HepG2 (cell line): ENCODE results near the gene SLC7A10. TPM values are rescaled to one million over a fixed set of nuclear protein-coding genes. Genes with fewer than 3 reads are reported as not detected.

Experiments
- CBFB ChIP-seq: sonication (generic); formaldehyde crosslinking; IDR thresholded peaks from 2 replicates; pipeline ENCODE4 v1.4.0; 2020; ENCODE audit warnings: missing genetic modification reagents
- FOXA1 ChIP-seq, 2 experiments: fragments of 450-650 bp in 1 of 2; sonication (generic) in 1 of 2; formaldehyde crosslinking in 1 of 2; IDR thresholded peaks; 2 replicates each; pipeline versions ENCODE4 v1.4.0 to v1.6.1; 2016 to 2020; ENCODE audit warnings: missing genetic modification reagents in 1 of 2
- NFE2L2 ChIP-seq: fragments of 150-350 bp; IDR thresholded peaks from 2 replicates; pipeline ENCODE4 v1.6.1; 2014; ENCODE audit warnings: low read length
- SMC3 ChIP-seq: IDR thresholded peaks from 2 replicates; pipeline ENCODE4 v1.6.1; 2011; ENCODE audit warnings: low read length, improper control_type of control experiment
- STAG1 ChIP-seq: sonication (generic); formaldehyde crosslinking; IDR thresholded peaks from 2 replicates; pipeline ENCODE4 v1.4.0; 2020; ENCODE audit warnings: missing genetic modification reagents
- ZNF263 ChIP-seq: sonication (generic); formaldehyde crosslinking; IDR thresholded peaks from 2 replicates; pipeline ENCODE4 v1.4.0; 2020; ENCODE audit warnings: missing genetic modification reagents
- ZNF383 ChIP-seq: sonication (generic); formaldehyde crosslinking; IDR thresholded peaks from 2 replicates; pipeline ENCODE4 v1.4.0; 2020; ENCODE audit warnings: missing genetic modification reagents, mild to moderate bottlenecking, borderline replicate concordance
- polyA plus RNA-seq, 8 experiments: library from polyadenylated mRNA; depleted of rRNA in 3 of 8; stranded (reverse) in 7 of 8; unstranded in 1 of 8; fragments of >200 nt; fragmentation: Illumina TruSeq in 4 of 8; extraction: Trizol in 4 of 8; gene quantifications; 2 replicates each; pipeline versions ENCODE4 v1.2.1 to v1.2.3, GENCODE V29; 2011 to 2016; ENCODE audit warnings: low read depth in 4 of 8, missing spikeins in 1 of 8, mixed read lengths in 1 of 8; ENCODE audit not compliant: insufficient read depth in 1 of 8
- total RNA-seq, 5 experiments: library from RNA; depleted of rRNA; stranded (reverse); fragments of >200 nt; fragmentation: Illumina TruSeq; extraction: Trizol; gene quantifications; 2 replicates each; pipeline ENCODE4 v1.2.3, GENCODE V29; 2016; ENCODE audit warnings: low read depth in 1 of 5
- TF ChIP-seq, protein P1 (sequence below): sonication (generic); formaldehyde crosslinking; IDR thresholded peaks from 2 replicates; pipeline ENCODE4 v1.5.0; 2020; ENCODE audit warnings: mild to moderate bottlenecking, missing genetic modification reagents, moderate library complexity
- TF ChIP-seq, protein P2 (sequence below): sonication (generic); formaldehyde crosslinking; IDR thresholded peaks from 2 replicates; pipeline ENCODE4 v1.5.1; 2020; ENCODE audit warnings: mild to moderate bottlenecking, missing genetic modification reagents, moderate library complexity
- TF ChIP-seq, protein P3 (sequence below): sonication (generic); formaldehyde crosslinking; IDR thresholded peaks from 2 replicates; pipeline ENCODE4 v1.4.0; 2020; ENCODE audit warnings: missing genetic modification reagents
- TF ChIP-seq, protein P4 (sequence below), 2 experiments: sonication (generic) in 1 of 2; formaldehyde crosslinking in 1 of 2; IDR thresholded peaks; 2 replicates each; pipeline versions ENCODE4 v1.4.0 to v1.6.1; 2016 to 2020; ENCODE audit warnings: borderline replicate concordance in 1 of 2, low read depth in 1 of 2, mild to moderate bottlenecking in 1 of 2, missing genetic modification reagents in 1 of 2
- TF ChIP-seq, protein P5 (sequence below): sonication (generic); formaldehyde crosslinking; IDR thresholded peaks from 2 replicates; pipeline ENCODE4 v1.9.0; 2021; ENCODE audit warnings: missing genetic modification reagents, borderline replicate concordance

SLC7A10 gene
- total and polyA plus RNA-seq, 2 of the 13 experiments (the other 11 are each of a cell fraction or from before 2014, with no cell fraction given), result 1.1 to 2.2 TPM

DNA sequence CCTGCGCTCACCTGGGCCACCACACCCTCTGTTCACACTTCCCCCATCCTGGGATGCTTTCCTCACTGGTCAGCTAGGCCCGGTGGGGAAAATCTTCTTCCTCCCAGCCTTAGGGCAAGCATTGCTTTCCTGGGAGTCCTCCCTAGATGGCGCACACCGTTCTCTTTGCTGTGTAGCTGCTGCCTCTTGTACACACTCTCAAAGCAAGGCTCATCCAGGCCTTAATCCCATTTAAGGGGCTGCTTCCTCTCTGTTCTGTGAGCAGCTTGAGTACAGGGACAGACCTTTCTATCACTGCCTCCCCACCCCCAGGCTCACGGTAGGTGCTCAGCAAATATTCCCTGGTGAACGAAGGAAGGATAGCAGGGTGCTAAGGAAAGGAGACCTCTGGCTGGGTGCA lies 11.1 kb downstream of the SLC7A10 start (continued):
- TF ChIP-seq, protein P1, sequence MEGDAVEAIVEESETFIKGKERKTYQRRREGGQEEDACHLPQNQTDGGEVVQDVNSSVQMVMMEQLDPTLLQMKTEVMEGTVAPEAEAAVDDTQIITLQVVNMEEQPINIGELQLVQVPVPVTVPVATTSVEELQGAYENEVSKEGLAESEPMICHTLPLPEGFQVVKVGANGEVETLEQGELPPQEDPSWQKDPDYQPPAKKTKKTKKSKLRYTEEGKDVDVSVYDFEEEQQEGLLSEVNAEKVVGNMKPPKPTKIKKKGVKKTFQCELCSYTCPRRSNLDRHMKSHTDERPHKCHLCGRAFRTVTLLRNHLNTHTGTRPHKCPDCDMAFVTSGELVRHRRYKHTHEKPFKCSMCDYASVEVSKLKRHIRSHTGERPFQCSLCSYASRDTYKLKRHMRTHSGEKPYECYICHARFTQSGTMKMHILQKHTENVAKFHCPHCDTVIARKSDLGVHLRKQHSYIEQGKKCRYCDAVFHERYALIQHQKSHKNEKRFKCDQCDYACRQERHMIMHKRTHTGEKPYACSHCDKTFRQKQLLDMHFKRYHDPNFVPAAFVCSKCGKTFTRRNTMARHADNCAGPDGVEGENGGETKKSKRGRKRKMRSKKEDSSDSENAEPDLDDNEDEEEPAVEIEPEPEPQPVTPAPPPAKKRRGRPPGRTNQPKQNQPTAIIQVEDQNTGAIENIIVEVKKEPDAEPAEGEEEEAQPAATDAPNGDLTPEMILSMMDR (CRISPR knock-in tag), result peak; percentile 73
- TF ChIP-seq FOXA1 (IDR thresholded peaks at IDR 0.05), result no peak
- TF ChIP-seq FOXA1 (CRISPR knock-in tag; IDR thresholded peaks at IDR 0.05), result peak; percentile 36; the same call in 1 of the 2 replicates
- TF ChIP-seq, protein P2, sequence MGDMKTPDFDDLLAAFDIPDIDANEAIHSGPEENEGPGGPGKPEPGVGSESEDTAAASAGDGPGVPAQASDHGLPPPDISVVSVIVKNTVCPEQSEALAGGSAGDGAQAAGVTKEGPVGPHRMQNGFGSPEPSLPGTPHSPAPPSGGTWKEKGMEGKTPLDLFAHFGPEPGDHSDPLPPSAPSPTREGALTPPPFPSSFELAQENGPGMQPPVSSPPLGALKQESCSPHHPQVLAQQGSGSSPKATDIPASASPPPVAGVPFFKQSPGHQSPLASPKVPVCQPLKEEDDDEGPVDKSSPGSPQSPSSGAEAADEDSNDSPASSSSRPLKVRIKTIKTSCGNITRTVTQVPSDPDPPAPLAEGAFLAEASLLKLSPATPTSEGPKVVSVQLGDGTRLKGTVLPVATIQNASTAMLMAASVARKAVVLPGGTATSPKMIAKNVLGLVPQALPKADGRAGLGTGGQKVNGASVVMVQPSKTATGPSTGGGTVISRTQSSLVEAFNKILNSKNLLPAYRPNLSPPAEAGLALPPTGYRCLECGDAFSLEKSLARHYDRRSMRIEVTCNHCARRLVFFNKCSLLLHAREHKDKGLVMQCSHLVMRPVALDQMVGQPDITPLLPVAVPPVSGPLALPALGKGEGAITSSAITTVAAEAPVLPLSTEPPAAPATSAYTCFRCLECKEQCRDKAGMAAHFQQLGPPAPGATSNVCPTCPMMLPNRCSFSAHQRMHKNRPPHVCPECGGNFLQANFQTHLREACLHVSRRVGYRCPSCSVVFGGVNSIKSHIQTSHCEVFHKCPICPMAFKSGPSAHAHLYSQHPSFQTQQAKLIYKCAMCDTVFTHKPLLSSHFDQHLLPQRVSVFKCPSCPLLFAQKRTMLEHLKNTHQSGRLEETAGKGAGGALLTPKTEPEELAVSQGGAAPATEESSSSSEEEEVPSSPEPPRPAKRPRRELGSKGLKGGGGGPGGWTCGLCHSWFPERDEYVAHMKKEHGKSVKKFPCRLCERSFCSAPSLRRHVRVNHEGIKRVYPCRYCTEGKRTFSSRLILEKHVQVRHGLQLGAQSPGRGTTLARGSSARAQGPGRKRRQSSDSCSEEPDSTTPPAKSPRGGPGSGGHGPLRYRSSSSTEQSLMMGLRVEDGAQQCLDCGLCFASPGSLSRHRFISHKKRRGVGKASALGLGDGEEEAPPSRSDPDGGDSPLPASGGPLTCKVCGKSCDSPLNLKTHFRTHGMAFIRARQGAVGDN (CRISPR knock-in tag), result 0 out of 2 replicates have a peak, but pooled peaks have one; percentile 12
- no peak for TF ChIP-seq CBFB (CRISPR knock-in tag)
- peak; percentile 63 for TF ChIP-seq STAG1 (CRISPR knock-in tag)
- TF ChIP-seq, protein P3, sequence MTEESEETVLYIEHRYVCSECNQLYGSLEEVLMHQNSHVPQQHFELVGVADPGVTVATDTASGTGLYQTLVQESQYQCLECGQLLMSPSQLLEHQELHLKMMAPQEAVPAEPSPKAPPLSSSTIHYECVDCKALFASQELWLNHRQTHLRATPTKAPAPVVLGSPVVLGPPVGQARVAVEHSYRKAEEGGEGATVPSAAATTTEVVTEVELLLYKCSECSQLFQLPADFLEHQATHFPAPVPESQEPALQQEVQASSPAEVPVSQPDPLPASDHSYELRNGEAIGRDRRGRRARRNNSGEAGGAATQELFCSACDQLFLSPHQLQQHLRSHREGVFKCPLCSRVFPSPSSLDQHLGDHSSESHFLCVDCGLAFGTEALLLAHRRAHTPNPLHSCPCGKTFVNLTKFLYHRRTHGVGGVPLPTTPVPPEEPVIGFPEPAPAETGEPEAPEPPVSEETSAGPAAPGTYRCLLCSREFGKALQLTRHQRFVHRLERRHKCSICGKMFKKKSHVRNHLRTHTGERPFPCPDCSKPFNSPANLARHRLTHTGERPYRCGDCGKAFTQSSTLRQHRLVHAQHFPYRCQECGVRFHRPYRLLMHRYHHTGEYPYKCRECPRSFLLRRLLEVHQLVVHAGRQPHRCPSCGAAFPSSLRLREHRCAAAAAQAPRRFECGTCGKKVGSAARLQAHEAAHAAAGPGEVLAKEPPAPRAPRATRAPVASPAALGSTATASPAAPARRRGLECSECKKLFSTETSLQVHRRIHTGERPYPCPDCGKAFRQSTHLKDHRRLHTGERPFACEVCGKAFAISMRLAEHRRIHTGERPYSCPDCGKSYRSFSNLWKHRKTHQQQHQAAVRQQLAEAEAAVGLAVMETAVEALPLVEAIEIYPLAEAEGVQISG, result peak; percentile 32; the same call in 1 of the 2 replicates
- TF ChIP-seq, protein P4, sequence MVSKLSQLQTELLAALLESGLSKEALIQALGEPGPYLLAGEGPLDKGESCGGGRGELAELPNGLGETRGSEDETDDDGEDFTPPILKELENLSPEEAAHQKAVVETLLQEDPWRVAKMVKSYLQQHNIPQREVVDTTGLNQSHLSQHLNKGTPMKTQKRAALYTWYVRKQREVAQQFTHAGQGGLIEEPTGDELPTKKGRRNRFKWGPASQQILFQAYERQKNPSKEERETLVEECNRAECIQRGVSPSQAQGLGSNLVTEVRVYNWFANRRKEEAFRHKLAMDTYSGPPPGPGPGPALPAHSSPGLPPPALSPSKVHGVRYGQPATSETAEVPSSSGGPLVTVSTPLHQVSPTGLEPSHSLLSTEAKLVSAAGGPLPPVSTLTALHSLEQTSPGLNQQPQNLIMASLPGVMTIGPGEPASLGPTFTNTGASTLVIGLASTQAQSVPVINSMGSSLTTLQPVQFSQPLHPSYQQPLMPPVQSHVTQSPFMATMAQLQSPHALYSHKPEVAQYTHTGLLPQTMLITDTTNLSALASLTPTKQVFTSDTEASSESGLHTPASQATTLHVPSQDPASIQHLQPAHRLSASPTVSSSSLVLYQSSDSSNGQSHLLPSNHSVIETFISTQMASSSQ (IDR thresholded peaks at IDR 0.05; ENCODE audit: low read depth), result no peak
- TF ChIP-seq, protein P4 (CRISPR knock-in tag; IDR thresholded peaks at IDR 0.05; ENCODE audit: borderline replicate concordance), result no peak
- TF ChIP-seq SMC3, result peak; percentile 45; the same call in 1 of the 2 replicates
- TF ChIP-seq ZNF383 (CRISPR knock-in tag), result no peak
- TF ChIP-seq, protein P5, sequence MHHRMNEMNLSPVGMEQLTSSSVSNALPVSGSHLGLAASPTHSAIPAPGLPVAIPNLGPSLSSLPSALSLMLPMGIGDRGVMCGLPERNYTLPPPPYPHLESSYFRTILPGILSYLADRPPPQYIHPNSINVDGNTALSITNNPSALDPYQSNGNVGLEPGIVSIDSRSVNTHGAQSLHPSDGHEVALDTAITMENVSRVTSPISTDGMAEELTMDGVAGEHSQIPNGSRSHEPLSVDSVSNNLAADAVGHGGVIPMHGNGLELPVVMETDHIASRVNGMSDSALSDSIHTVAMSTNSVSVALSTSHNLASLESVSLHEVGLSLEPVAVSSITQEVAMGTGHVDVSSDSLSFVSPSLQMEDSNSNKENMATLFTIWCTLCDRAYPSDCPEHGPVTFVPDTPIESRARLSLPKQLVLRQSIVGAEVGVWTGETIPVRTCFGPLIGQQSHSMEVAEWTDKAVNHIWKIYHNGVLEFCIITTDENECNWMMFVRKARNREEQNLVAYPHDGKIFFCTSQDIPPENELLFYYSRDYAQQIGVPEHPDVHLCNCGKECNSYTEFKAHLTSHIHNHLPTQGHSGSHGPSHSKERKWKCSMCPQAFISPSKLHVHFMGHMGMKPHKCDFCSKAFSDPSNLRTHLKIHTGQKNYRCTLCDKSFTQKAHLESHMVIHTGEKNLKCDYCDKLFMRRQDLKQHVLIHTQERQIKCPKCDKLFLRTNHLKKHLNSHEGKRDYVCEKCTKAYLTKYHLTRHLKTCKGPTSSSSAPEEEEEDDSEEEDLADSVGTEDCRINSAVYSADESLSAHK (CRISPR knock-in tag), result no peak
- TF ChIP-seq ZNF263, result peak; percentile 99
- TF ChIP-seq NFE2L2, result no peak
